Heart right ventricle (tissue), 16 donors: ENCODE data around the gene CUEDC1. TPM values are rescaled to one million over a fixed set of nuclear protein-coding genes. Genes with fewer than 3 reads are reported as not detected.

Experiments
- ATAC-seq, 8 donors: fragments of 200-7000 bp; cut with Tn5 transposase; one replicate each; pipeline ENCODE4 v1.9.1; 2020; ENCODE audit warnings: mild to moderate bottlenecking in 8 of 8, moderate library complexity in 8 of 8, moderate number of reproducible peaks in 1 of 8
- DNase-seq, 2 donors: peaks; one replicate each; pipeline ENCODE4 v3.0.0-alpha.2; 2020
- H3K27ac ChIP-seq, 10 donors: fragments of 200-600 bp; sonication (generic) in 2 of 10; one replicate each; pipeline versions ENCODE4 v1.5.0 to v1.8.0; 2020 to 2022; ENCODE audit warnings: mild to moderate bottlenecking in 3 of 10
- H3K27me3 ChIP-seq, 7 donors: fragments of 200-600 bp; one replicate each; pipeline ENCODE4 v1.8.0; 2021 to 2022; ENCODE audit warnings: mild to moderate bottlenecking in 2 of 7
- H3K36me3 ChIP-seq, 9 donors: fragments of 200-600 bp; sonication (generic) in 1 of 9; one replicate each; pipeline versions ENCODE4 v1.5.0 to v1.8.0; 2020 to 2022; ENCODE audit warnings: mild to moderate bottlenecking in 2 of 9
- H3K4me1 ChIP-seq, 9 donors: fragments of 200-600 bp; sonication (generic) in 1 of 9; one replicate each; pipeline versions ENCODE4 v1.5.0 to v1.8.0; 2020 to 2022; ENCODE audit warnings: mild to moderate bottlenecking in 4 of 9
- H3K4me3 ChIP-seq, 10 donors: fragments of 200-600 bp; sonication (generic) in 2 of 10; one replicate each; pipeline versions ENCODE4 v1.5.0 to v1.8.0; 2020 to 2022; ENCODE audit warnings: mild to moderate bottlenecking in 7 of 10, moderate library complexity in 2 of 10
- H3K9me3 ChIP-seq, 11 donors: fragments of 200-600 bp in 10 of 11; sonication (generic) in 2 of 11; one replicate each; pipeline versions ENCODE4 v1.5.0 to v1.8.0; 2013 to 2022; ENCODE audit warnings: mild to moderate bottlenecking in 2 of 11, control low read depth in 1 of 11, moderate library complexity in 1 of 11
- WGBS, 2 donors: extraction: QIAGEN DNeasy Blood & Tissue Kit; methylation state at CpG; one replicate each; pipeline ENCODE4 v1.1.7; 2013; ENCODE audit warnings: inconsistent platforms in 1 of 2; 5-methylcytosine and 5-hydroxymethylcytosine counted together
- intact Hi-C, 10 donors: fragments of 100-400 bp; cut with DNase I; formaldehyde crosslinking; loops; one replicate each; pipeline versions ENCODE4 v1.11.1 to v1.14.2; 2022
- polyA plus RNA-seq, 2 donors: library from polyadenylated mRNA; stranded (reverse); fragments of 200-250 nt; gene quantifications; one replicate each; pipeline ENCODE4 v1.2.3, GENCODE V29; 2013
- total RNA-seq, 10 donors: library from RNA; stranded (reverse); fragmentation: NEBNext Ultra II Directional in 3 of 10; extraction: Animal tissue kit (Norgen Biotek cat#: 25700) in 3 of 10; gene quantifications; one replicate each; pipeline versions ENCODE4 v1.2.1 to v1.2.4, GENCODE V29; 2021 to 2023
- TF ChIP-seq, protein P1 (sequence below), 9 donors: fragments of 200-600 bp; sonication (generic) in 2 of 9; IDR thresholded peaks; one replicate each; pipeline versions ENCODE4 v1.5.0 to v1.8.0; 2021 to 2022; ENCODE audit warnings: antibody characterized with exemption in 9 of 9, mild to moderate bottlenecking in 5 of 9, moderate library complexity in 1 of 9
- donor health status: Arrhythmogenic right ventricular cardiomyopathy.
- donor health status: ischemic (EF 13 %, LVEDD 7.1; RV severe dilation, severe dysfunction).
- donor health status: healthy with polysubstance abuse.
- donor health status: DM: no; HTN: yes; CAD: no.
- donor health status: DM: no; HTN: no; CAD: no.
- donor health status: ischemic (EF 25% LVEDD 6.9; RV normal size, moderate dysfunction).
- donor health status: ischemic (EF 25% LVEDD 5.7; RV mildly dilated, moderate dysfunction).
- donor health status: healthy.
- donor health status: DM: yes; HTN: yes; CAD: no.
- donor health status: Ischemic cardiomyopathy.
- donor health status: ischemic (EF 35%, LVEDD 5.7; RV mildly dilated, moderate dysfunction).
- donor health status: nonischemic (EF 11% LVEDD 7.7; RV severe dilation, severe dysfunction).
- donor health status: DM: yes; HTN: yes; CAD: no.
- donor health status: PGD.
- donor health status: ischemic (EF 29% LVEDD 5.4; RV normal size, mild dysfunction).
- donor health status: nonischemic (EF 23%, LVEDD 6.1; RV moderate dilation, normal function).

CUEDC1 gene
- total and polyA plus RNA-seq, 12 donors, result 26.9 to 65.0 (median 45.4) TPM

GRCh38 chr17:57911834-57912673 lies 43.2 kb downstream of the CUEDC1 start:
- peak overlapping the region in 2 of 10 donors; percentile 16 to 24 for H3K4me3 ChIP-seq
- TF ChIP-seq, protein P1, sequence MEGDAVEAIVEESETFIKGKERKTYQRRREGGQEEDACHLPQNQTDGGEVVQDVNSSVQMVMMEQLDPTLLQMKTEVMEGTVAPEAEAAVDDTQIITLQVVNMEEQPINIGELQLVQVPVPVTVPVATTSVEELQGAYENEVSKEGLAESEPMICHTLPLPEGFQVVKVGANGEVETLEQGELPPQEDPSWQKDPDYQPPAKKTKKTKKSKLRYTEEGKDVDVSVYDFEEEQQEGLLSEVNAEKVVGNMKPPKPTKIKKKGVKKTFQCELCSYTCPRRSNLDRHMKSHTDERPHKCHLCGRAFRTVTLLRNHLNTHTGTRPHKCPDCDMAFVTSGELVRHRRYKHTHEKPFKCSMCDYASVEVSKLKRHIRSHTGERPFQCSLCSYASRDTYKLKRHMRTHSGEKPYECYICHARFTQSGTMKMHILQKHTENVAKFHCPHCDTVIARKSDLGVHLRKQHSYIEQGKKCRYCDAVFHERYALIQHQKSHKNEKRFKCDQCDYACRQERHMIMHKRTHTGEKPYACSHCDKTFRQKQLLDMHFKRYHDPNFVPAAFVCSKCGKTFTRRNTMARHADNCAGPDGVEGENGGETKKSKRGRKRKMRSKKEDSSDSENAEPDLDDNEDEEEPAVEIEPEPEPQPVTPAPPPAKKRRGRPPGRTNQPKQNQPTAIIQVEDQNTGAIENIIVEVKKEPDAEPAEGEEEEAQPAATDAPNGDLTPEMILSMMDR (IDR thresholded peaks at IDR 0.05), result no peak
- H3K36me3 ChIP-seq, result no peaks in the 10 kb centered on the region
- H3K27ac ChIP-seq, result peak overlapping the region; percentile 4 to 85 (median 72)
- no peaks in the 10 kb centered on the region for H3K9me3 ChIP-seq
- WGBS, 2 donors, result 24 to 28% methylated on average over 13 of the region's 13 CpGs
- intact Hi-C loops, result loop anchor here in 3 of 10 donors (1.0 to 5.0 kb wide), 3 partner anchors 19 to 43 kb away; partner anchors contain the start of gene CUEDC1 (in 1 of the 3)
- no peaks in the 10 kb centered on the region for H3K27me3 ChIP-seq
- peaks cover 41 to 79% (median 62%) of the 10 kb centered on the region in 9 donors for H3K4me1 ChIP-seq
- ATAC-seq (peak; percentile 86 to 97 (median 93)), DNase-seq (peak; percentile 92 to 96)

- Histone ChIP-seq H3K36me3 (no peaks in the 10 kb centered on the region), H3K27ac (peak overlapping the region in 7 of 10 donors; percentile 11 to 85 (median 72)), H3K27me3 (no peaks in the 10 kb centered on the region), H3K4me1 (peaks cover 29 to 71% (median 51%) of the 10 kb centered on the region in 9 donors), H3K4me3 (no peak overlapping the region), H3K9me3 (no peaks in the 10 kb centered on the region)
- TF ChIP-seq, protein P1 (IDR thresholded peaks at IDR 0.05), result no peak
- intact Hi-C loops, result loop anchor here in 2 of 10 donors (1.0 to 5.0 kb wide), 2 partner anchors 17 to 37 kb away; no protein-coding TSS in a partner anchor
- WGBS, 2 donors, result 93 to 94% methylated on average over 11 of the region's 11 CpGs
- DNase-seq (no peak), ATAC-seq (no peak)
Observed at GRCh38 chr17:57910462-57911420, 44.5 kb downstream of the CUEDC1 start.

DNA sequence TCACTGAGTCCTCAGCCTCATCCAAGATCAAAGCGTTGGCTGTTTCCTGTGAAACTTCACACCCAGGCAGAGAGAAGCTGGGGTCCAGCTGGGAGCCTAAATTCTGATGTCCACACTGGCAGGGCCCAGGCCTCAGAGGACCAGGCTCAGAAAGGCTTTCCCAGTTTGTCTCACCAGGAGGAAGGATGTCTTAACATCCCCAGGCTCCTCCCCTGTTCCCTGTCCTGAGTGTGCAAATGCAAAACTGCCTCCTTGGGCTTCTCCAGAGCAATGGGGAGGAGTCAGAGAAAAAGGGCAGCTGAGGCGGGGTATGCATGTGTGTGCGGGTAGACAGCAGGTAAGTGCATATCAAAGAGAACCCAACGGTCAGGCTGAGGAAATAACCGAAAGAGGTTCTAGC lies 45.7 kb downstream of the CUEDC1 start:
- Histone ChIP-seq H3K27ac (no peak overlapping the region), H3K4me3 (no peak overlapping the region), H3K27me3 (no peaks in the 10 kb centered on the region), H3K36me3 (no peaks in the 10 kb centered on the region), H3K4me1 (peaks cover 17 to 69% (median 50%) of the 10 kb centered on the region in 9 donors), H3K9me3 (no peaks in the 10 kb centered on the region)
- ATAC-seq (no peak), DNase-seq (no peak)
- TF ChIP-seq, protein P1 (IDR thresholded peaks at IDR 0.05), result no peak
- WGBS, 2 donors, result 85% methylated on average over 5 of the region's 5 CpGs
- intact Hi-C loops, result no loop called here

- 90 to 95% methylated on average over 6 of the region's 6 CpGs for WGBS, 2 donors
- no peak for ATAC-seq
- TF ChIP-seq, protein P1 (IDR thresholded peaks at IDR 0.05), result no peak
- intact Hi-C loops, result no loop called here
- no peak overlapping the region for H3K4me3 ChIP-seq
- no peaks in the 10 kb centered on the region for H3K27me3 ChIP-seq
- no peak for DNase-seq
- H3K36me3 ChIP-seq, result no peaks in the 10 kb centered on the region
- H3K4me1 ChIP-seq, result peaks cover 13 to 69% (median 50%) of the 10 kb centered on the region in 9 donors
- no peaks in the 10 kb centered on the region for H3K9me3 ChIP-seq
- H3K27ac ChIP-seq, result no peak overlapping the region
Observed at GRCh38 chr17:57908278-57908677, 46.9 kb downstream of the CUEDC1 start.
